ENCODE measurements around the gene MACF1. TPM values are rescaled to one million over a fixed set of nuclear protein-coding genes. Genes with fewer than 3 reads are reported as not detected.

Gene MACF1
- total and polyA plus RNA-seq, 4 donors = 69.1 to 966 (median 233) TPM

- peaks cover 6 to 41% (median 25%) of the 10 kb centered on the region in 5 donors for H3K4me1 ChIP-seq (ENCODE audit: control insufficient read depth in 5 of 5, insufficient read depth in 5 of 5, low read length in 5 of 5)
- no peak overlapping the region for H3K27ac ChIP-seq (ENCODE audit: low read depth in 1 of 2, low read length in 1 of 2)
- no peak for DNase-seq
- no peaks in the 10 kb centered on the region for H3K27me3 ChIP-seq (ENCODE audit: control insufficient read depth in 3 of 3, insufficient read depth in 3 of 3, low read length in 2 of 3)
- H3K9ac ChIP-seq (ENCODE audit: insufficient read depth in 1 of 2, low read length in 2 of 2) = no peak overlapping the region
- no peak overlapping the region for H3K4me3 ChIP-seq
- H3K36me3 ChIP-seq (ENCODE audit: control insufficient read depth in 4 of 4, insufficient read depth in 4 of 4, low read length in 4 of 4) = peaks cover 0 to 21% (median 10%) of the 10 kb centered on the region in 4 donors
- H3K9me3 ChIP-seq (ENCODE audit: control insufficient read depth in 4 of 4, insufficient read depth in 3 of 4, low read length in 3 of 4) = no peaks in the 10 kb centered on the region
- ATAC-seq (ENCODE audit: insufficient read depth, low FRiP score) = no peak
- no peak for TF ChIP-seq CTCF (IDR thresholded peaks at IDR 0.05; ENCODE audit: control extremely low read depth, extremely low read depth)
Measured at GRCh38 chr1:39163469-39163868, 41.0 kb upstream of the MACF1 start.

- ATAC-seq (ENCODE audit: insufficient read depth, low FRiP score) (no peak), DNase-seq (no peak)
- H3K9me3 ChIP-seq (ENCODE audit: control insufficient read depth in 4 of 4, insufficient read depth in 3 of 4, low read length in 3 of 4) = no peaks in the 10 kb centered on the region
- TF ChIP-seq CTCF (IDR thresholded peaks at IDR 0.05; ENCODE audit: control extremely low read depth, extremely low read depth) = no peak
- no peaks in the 10 kb centered on the region for H3K27me3 ChIP-seq (ENCODE audit: control insufficient read depth in 3 of 3, insufficient read depth in 3 of 3, low read length in 2 of 3)
- H3K27ac ChIP-seq (ENCODE audit: low read depth in 1 of 2, low read length in 1 of 2) = no peak overlapping the region
- peaks cover 6 to 41% (median 22%) of the 10 kb centered on the region in 5 donors for H3K4me1 ChIP-seq (ENCODE audit: control insufficient read depth in 5 of 5, insufficient read depth in 5 of 5, low read length in 5 of 5)
- peaks cover 0 to 20% (median 8%) of the 10 kb centered on the region in 4 donors for H3K36me3 ChIP-seq (ENCODE audit: control insufficient read depth in 4 of 4, insufficient read depth in 4 of 4, low read length in 4 of 4)
- H3K4me3 ChIP-seq = no peak overlapping the region
- peak overlapping the region in 1 of 2 donors; percentile 64 for H3K9ac ChIP-seq (ENCODE audit: insufficient read depth in 1 of 2, low read length in 2 of 2)
Measured at GRCh38 chr1:39164256-39164655, 40.2 kb upstream of the MACF1 start.

GRCh38 chr1:39165049-39165448 is 39.4 kb upstream of the MACF1 start:
- TF ChIP-seq CTCF (IDR thresholded peaks at IDR 0.05; ENCODE audit: control extremely low read depth, extremely low read depth) = no peak
- ATAC-seq (ENCODE audit: insufficient read depth, low FRiP score) (no peak), DNase-seq (no peak)
- Histone ChIP-seq H3K9ac (ENCODE audit: insufficient read depth in 1 of 2, low read length in 2 of 2) (peak overlapping the region in 1 of 2 donors; percentile 64), H3K9me3 (ENCODE audit: control insufficient read depth in 4 of 4, insufficient read depth in 3 of 4, low read length in 3 of 4) (no peaks in the 10 kb centered on the region), H3K4me1 (ENCODE audit: control insufficient read depth in 5 of 5, insufficient read depth in 5 of 5, low read length in 5 of 5) (peaks cover 7 to 39% (median 19%) of the 10 kb centered on the region in 5 donors), H3K36me3 (ENCODE audit: control insufficient read depth in 4 of 4, insufficient read depth in 4 of 4, low read length in 4 of 4) (peaks cover 0 to 20% (median 8%) of the 10 kb centered on the region in 4 donors), H3K4me3 (no peak overlapping the region), H3K27me3 (ENCODE audit: control insufficient read depth in 3 of 3, insufficient read depth in 3 of 3, low read length in 2 of 3) (no peaks in the 10 kb centered on the region), H3K27ac (ENCODE audit: low read depth in 1 of 2, low read length in 1 of 2) (no peak overlapping the region)
- 70 to 84% methylated on average over 2 of the region's 2 CpGs for WGBS, 2 donors

GRCh38 chr1:39165488-39165887 is 39.0 kb upstream of the MACF1 start:
- H3K9me3 ChIP-seq (ENCODE audit: control insufficient read depth in 4 of 4, insufficient read depth in 3 of 4, low read length in 3 of 4) = no peaks in the 10 kb centered on the region
- H3K4me1 ChIP-seq (ENCODE audit: control insufficient read depth in 5 of 5, insufficient read depth in 5 of 5, low read length in 5 of 5) = peaks cover 11 to 36% (median 19%) of the 10 kb centered on the region in 5 donors
- ATAC-seq (ENCODE audit: insufficient read depth, low FRiP score) (no peak), DNase-seq (no peak)
- no peak overlapping the region for H3K27ac ChIP-seq (ENCODE audit: low read depth in 1 of 2, low read length in 1 of 2)
- peaks cover 0 to 20% (median 8%) of the 10 kb centered on the region in 4 donors for H3K36me3 ChIP-seq (ENCODE audit: control insufficient read depth in 4 of 4, insufficient read depth in 4 of 4, low read length in 4 of 4)
- no peak overlapping the region for H3K4me3 ChIP-seq
- WGBS, 2 donors = 63 to 76% methylated on average over 1 of the region's 1 CpG
- no peak for TF ChIP-seq CTCF (IDR thresholded peaks at IDR 0.05; ENCODE audit: control extremely low read depth, extremely low read depth)
- no peaks in the 10 kb centered on the region for H3K27me3 ChIP-seq (ENCODE audit: control insufficient read depth in 3 of 3, insufficient read depth in 3 of 3, low read length in 2 of 3)
- H3K9ac ChIP-seq (ENCODE audit: insufficient read depth in 1 of 2, low read length in 2 of 2) = peak overlapping the region in 1 of 2 donors; percentile 64
